Globus pallidus (tissue), 1 donor: ENCODE results near the gene WIPI1.
A peak's percentile ranks its signal among the peaks of the same experiment; 100 is the strongest.
"Not testable (repeated sequence)": the region's sequence is repeated elsewhere in the genome, so short reads cannot be mapped to it uniquely, and the experiment has no call there.

Experiments used
- DNase-seq: peaks from one replicate; pipeline ENCODE4 v3.0.0-alpha.2; 2015; ENCODE audit warnings: low spot score

Gene WIPI1

GRCh38 chr17:68413597-68414560 lies 43.4 kb downstream of the WIPI1 start:
- DNase-seq: not testable (repeated sequence)

DNA sequence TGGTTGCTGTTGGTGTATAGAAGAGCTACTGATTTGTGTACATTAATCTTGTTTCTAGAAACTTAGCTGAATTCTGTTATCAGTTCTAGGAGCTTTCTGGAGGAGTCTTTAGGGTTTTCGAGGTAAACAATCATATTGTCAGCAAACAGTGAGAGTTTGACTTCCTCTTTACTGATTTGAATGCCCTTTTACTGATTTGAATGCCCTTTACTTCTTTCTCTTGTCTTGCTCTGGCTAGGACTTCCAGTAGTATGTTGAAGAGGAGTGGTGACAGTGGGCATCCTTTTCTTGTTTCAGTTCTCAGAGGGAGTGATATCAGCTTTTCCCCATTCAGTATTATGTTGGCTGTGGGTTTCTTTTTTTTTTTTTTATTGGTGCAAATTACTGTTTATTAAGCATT lies 49.6 kb downstream of the WIPI1 start:
- not testable (repeated sequence) for DNase-seq

DNA sequence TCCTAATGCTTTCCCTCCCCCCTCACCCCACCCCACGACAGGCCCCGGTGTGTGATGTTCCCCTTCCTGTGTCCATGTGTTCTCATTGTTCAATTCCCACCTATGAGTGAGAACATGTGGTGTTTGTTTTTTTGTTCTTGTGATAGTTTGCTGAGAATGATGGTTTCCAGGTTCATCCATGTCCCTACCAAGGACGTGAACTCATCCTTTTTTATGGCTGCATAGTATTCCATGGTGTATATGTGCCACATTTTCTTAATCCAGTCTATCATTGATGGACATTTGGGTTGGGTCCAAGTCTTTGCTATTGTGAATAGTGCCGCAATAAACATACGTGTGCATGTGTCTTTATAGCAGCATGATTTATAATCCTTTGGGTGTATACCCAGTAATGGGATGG lies 53.5 kb downstream of the WIPI1 start:
- DNase-seq: not testable (repeated sequence)

DNA sequence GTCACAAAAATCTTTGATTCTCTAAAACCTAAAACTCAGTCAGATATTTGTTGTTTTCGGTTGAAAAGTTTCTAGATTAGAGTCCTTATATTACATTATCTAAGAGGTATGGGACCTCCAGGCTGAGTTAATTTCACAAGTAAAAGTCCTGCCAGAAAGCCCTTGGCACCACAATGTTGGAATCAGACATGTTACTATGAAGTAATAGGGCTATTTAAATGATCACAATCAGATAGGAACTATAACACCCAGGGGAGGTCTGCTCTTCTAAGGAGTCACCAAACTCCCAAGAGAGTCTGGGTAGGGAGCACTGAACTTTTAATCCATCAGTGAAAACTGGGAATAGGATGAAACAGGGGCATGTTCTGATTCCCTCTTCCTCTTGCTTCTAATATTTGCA lies 54.2 kb downstream of the WIPI1 start:
- DNase-seq: no peak

DNA sequence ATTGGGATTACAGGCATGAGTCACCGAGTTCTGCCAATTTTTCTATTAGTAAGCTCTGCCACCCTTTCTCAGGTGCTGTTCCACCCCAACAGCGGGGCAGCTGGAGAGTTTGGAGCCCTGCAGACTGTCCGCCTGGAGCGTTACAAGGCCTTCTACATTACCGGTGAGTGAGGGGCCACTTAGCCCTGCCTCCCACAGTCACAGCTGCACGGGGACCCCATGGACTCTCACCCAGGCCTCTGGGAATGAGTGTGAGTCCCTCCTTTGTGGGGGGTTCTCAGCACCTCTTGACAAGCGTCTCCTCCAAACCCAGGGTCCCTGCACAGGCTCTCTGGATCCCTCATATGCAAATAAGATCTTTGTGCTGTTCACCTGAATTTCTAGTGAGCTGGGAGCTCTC lies 56.0 kb downstream of the WIPI1 start:
- no peak for DNase-seq

DNA sequence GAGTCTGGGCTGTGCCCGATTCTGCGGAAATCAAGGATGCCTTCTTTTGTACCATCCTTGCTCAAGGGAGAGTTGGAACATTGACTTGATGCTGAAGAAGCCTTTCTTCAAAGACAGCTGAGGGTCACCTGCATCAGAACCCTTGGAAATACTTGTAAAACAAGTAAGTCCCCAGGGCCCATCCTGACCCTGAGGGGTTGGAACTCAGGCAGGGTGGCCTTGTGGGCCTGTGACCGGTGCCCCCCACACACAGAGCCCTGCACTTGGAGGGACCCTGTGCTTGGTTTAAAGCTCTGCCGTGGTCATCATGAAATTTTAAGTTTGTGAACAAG lies 56.9 kb downstream of the WIPI1 start:
- no peak for DNase-seq

GRCh38 chr17:68399638-68400403 lies 57.5 kb downstream of the WIPI1 start:
- no peak for DNase-seq

- DNase-seq: peak; percentile 17
Observed at GRCh38 chr17:68398691-68399637, 58.3 kb downstream of the WIPI1 start.

DNA sequence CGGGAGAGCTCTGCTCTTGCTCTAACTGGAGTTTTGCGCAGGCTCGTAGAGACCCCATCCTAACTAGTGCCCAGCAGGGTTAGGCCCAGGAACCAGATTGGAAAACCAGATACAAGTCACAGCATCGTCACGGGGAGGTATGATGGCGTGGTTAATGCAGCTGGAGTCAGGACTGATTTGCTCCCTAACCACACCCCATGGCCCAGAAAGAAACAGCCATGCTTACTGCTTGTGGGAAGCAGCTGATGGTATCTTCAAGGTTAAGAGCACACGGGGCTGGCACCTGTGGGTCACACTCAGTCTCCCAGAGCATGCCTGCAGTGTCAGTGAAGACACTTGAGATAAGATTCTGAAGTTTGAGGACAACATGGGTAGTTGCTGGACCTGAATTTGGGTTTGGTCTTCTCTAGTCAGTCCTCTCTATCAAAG lies 60.2 kb downstream of the WIPI1 start:
- no peak for DNase-seq

DNA sequence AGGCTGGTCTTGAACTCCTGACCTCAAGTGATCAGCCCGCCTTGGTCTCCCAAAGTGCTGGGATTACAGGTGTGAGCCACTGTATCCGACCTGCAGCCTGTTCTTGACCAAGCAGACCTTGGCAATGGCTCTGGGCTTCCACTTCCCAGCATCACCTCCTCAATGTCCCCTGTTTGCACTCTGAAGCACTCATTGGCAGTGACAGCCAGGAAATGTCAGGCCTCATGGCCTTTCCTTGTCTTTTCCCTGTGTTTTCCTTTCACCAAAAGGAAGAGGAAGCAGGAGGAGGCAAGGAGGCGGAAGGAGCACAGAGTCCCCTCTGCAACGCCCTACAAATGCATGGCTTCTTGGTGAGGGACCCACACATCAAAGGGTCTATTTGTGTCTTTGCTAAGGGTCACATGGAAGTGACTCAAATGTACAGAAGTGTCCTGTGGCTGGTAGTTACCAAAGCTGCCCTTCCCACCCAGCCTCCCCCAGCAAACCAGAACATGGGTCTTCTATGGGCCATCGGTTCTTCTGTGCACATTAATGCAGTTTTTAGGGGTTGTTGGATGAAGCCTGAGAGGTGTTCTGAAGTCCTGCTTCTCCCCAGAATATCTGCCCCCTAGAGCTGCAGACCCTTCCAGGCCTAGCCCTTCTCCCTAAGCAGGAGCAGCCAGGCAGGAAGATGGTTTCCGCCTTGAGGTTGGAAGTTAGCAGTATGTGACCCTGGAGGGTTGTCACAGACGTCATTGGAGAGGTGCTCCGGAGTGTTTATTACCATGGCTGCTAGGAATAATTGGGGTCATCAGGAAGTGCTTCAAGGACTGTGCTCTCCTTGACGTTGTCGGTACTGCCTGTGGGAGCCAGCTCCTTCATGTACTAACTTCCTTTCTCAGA lies 60.8 kb downstream of the WIPI1 start:
- no peak for DNase-seq

DNA sequence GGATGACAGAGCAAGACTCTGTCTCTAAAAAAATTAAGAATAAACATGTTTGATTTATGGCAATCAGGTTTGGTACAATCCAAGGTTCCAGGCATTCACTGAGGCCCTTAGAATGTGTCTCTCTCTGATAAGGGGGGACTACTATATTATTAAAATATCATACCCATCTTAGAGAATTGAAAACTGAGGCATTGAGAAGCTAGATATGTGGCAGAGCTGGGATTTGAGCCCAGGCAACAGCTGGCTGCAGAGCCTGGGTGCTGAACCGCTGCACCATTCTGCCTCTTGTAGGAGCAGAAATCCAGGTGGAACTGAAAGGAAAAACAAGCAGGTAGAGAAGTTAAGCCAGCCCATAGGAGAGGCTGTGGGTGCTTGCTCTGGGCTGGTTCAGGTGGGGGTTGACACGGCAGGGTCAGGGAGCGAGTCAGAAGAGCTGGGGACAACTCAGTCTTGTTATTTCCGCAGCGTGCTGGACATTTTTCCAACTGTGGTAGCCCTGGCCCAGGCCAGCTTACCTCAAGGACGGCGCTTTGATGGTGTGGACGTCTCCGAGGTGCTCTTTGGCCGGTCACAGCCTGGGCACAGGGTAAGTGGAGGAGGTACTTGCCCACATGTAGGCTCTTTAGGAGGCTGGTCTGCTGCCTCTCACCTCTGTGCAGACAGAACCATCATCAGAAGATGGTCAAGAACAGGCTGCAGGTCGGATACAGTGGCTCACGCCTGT lies 62.5 kb downstream of the WIPI1 start:
- DNase-seq: no peak

DNA sequence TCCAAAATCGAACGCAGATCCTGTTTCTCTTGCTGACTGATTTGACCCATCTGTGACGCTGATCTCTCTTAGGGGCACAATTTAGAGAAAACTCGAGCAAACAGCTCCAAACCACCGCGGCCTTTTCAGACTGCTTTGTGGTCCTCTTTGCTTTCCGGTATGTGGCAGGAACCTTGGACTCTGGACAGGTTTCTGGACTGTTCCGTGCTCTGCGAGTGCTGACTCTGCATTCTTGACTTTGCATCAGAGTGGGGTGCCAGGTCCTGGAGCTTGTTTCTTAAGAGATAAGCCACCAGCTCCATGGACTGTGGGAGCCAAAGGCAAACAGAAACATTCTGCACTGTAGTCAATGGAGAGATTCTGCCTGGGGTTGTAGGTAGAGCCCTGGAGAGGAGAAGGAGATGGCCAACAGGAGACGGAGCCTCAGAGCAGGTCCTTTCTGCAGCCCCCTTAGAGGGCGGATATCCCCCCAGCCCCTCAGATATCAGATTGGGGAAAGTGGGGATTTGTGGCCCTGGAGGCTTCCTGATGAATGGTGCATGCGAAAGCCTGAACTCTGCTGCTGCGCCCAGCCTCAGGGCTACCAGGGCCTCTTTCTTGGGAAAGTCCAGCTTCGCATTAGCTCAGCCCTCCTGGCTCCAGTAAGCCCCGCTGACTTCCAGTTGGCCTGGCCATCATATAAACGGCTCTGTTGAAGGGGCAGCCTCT lies 65.6 kb downstream of the WIPI1 start:
- no peak for DNase-seq

DNA sequence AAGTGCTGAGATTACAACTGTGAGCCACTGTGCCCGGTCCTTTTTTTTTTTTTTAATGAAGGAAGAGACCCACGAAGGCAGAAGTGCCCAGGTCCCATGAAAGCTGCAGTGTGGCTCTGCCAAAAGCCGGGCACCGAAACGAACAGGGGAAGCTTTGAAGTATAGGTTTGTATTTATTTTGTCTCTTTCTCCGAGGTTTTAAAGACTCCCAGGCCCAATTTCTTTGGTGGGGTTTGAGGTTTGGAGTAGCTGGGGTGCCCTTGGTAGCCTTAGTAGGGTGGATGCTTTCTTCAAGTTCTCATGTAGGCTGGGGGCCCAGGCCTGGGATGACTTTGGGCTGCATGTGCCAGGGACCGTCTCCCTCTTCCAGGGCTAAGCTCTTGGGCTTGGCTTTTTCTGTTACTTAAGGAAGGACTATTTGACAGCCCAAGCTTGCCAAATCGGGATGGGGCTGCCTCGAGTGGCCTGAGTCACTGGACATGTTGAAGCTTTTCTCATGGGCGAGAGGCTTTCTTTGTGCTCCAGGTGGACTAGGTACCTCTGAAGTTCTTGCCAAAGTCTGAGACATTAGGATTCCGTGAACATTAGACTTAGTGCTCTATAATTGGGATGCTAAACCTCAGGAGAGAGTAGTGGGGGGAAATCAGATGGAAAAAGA lies 66.3 kb downstream of the WIPI1 start:
- no peak for DNase-seq

- DNase-seq: no peak
Observed at GRCh38 chr17:68389041-68389440, 68.3 kb downstream of the WIPI1 start.

GRCh38 chr17:68387435-68388218 lies 69.7 kb downstream of the WIPI1 start:
- no peak for DNase-seq

GRCh38 chr17:68385490-68386215 lies 71.6 kb downstream of the WIPI1 start:
- no peak for DNase-seq

DNA sequence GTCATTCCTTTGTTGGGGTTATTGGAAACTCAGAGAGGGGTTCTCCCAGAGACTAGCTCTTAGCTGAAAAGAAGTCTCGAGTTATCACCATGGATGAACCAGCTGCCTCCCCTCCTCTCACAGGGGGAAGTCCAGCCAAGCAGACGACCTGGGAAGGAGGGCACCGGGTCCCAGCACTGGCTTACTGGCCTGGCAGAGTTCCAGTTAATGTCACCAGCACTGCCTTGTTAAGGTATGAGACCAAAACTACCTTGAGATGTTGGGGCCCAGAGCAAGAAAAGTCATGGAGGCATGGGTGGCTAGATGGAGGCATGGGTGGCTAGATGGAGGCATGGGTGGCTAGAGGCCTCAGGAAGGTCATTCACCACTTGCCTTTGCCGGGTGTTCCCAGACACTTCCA lies 72.4 kb downstream of the WIPI1 start:
- DNase-seq: no peak

- no peak for DNase-seq
Observed at GRCh38 chr17:68384471-68384870, 72.8 kb downstream of the WIPI1 start.
